Smooth muscle cell (in vitro differentiated cells): ENCODE measurements around the gene SPTLC1. TPM values are rescaled to one million over a fixed set of nuclear protein-coding genes. Genes with fewer than 3 reads are reported as not detected.

Experiments used
- DNase-seq: peaks from one replicate; lab custom pipeline; 2025; ENCODE audit not compliant: unreplicated experiment; lab: John Stamatoyannopoulos, UW
- H2AFZ ChIP-seq: fragments of 200-600 bp; sonication (generic); 2 replicates; pipeline ENCODE4 v1.6.0; 2016; ENCODE audit warnings: antibody characterized with exemption, low read depth, mild to moderate bottlenecking
- H3F3A ChIP-seq: fragments of 200-600 bp; sonication (generic); 2 replicates; pipeline ENCODE4 v1.6.0; 2017; ENCODE audit warnings: antibody characterized with exemption, low read depth
- H3K27ac ChIP-seq: fragments of 200-600 bp; sonication (generic); 2 replicates; pipeline ENCODE4 v1.5.1; 2016; ENCODE audit warnings: low read depth, mild to moderate bottlenecking
- H3K27me3 ChIP-seq: fragments of 200-600 bp; sonication (generic); 2 replicates; pipeline ENCODE4 v1.6.1; 2016; ENCODE audit warnings: low read depth, mild to moderate bottlenecking
- H3K36me3 ChIP-seq: fragments of 200-600 bp; sonication (generic); 2 replicates; pipeline ENCODE4 v1.5.1; 2016; ENCODE audit warnings: low read depth
- H3K4me1 ChIP-seq: fragments of 200-600 bp; sonication (generic); 2 replicates; pipeline ENCODE4 v1.5.1; 2016; ENCODE audit warnings: low read depth
- H3K4me2 ChIP-seq: fragments of 200-600 bp; sonication (generic); 2 replicates; pipeline ENCODE4 v1.6.0; 2016; ENCODE audit warnings: mild to moderate bottlenecking
- H3K4me3 ChIP-seq: fragments of 200-600 bp; sonication (generic); 2 replicates; pipeline ENCODE4 v1.5.1; 2016; ENCODE audit warnings: mild to moderate bottlenecking
- H3K79me2 ChIP-seq: fragments of 200-600 bp; sonication (generic); 2 replicates; pipeline ENCODE4 v1.6.0; 2016; ENCODE audit warnings: low read depth, mild to moderate bottlenecking
- H3K9ac ChIP-seq: fragments of 200-600 bp; sonication (generic); 2 replicates; pipeline ENCODE4 v1.6.0; 2016; ENCODE audit warnings: low read depth
- H3K9me3 ChIP-seq: fragments of 200-600 bp; sonication (generic); replicated peaks from 2 replicates; pipeline ENCODE4 v1.5.1; 2016; ENCODE audit warnings: low read depth
- H4K20me1 ChIP-seq: fragments of 200-600 bp; sonication (generic); 2 replicates; pipeline ENCODE4 v1.6.0; 2016; ENCODE audit warnings: low read depth
- WGBS: methylation state at CpG from one replicate; pipeline ENCODE4 v1.1.7; 2016; ENCODE audit warnings: low lambda C conversion rate; 5-methylcytosine and 5-hydroxymethylcytosine counted together
- polyA plus RNA-seq: library from polyadenylated mRNA; unstranded; fragments of >200 nt; fragmentation: Nextera tagmentation; extraction: Ambion mirVana; gene quantifications from 2 replicates; pipeline ENCODE4 v1.2.1, GENCODE V29; 2016
- total RNA-seq: library from RNA; depleted of rRNA; stranded (reverse); fragments of >200 nt; gene quantifications from 2 replicates; pipeline ENCODE4 v1.2.3, GENCODE V29; 2014
- TF ChIP-seq, protein P1 (sequence below): fragments of 200-600 bp; sonication (generic); IDR thresholded peaks from 2 replicates; pipeline ENCODE4 v1.5.1; 2017; ENCODE audit warnings: borderline replicate concordance, mild to moderate bottlenecking, antibody characterized with exemption; ENCODE audit not compliant: insufficient read depth, poor library complexity, severe bottlenecking

Gene SPTLC1
- total and polyA plus RNA-seq, 2 experiments from 2014 or later = 75.6 to 168 TPM

DNA sequence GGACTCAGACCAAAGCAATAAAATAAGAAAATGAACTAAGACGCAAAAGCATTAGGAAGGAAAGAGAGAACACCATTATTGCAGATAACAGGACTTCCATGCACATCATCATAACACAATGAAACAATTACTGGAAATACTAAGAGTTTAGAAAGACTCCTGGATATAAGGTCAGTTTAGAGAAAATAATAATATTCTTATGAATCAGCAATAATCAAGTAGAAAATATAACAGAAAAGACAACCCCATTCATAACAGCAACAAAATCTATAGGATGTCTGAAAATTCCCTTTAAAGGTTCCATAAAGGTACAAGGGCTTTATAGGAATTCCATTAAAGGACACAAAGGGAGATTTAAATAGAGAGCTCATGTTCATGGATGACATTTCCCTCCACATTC lies 73.0 kb downstream of the SPTLC1 start:
- no peak overlapping the region for H3K4me3 ChIP-seq
- no peak overlapping the region for H3K27ac ChIP-seq
- no peaks in the 10 kb centered on the region for H3F3A ChIP-seq
- no peaks in the 10 kb centered on the region for H4K20me1 ChIP-seq
- H3K4me1 ChIP-seq = no peaks in the 10 kb centered on the region
- no peaks in the 10 kb centered on the region for H3K79me2 ChIP-seq
- H3K36me3 ChIP-seq = peaks cover 51% of the 10 kb centered on the region
- no peaks in the 10 kb centered on the region for H3K27me3 ChIP-seq
- 100% methylated on average over 1 of the region's 1 CpG for WGBS
- H3K9me3 ChIP-seq = no peaks in the 10 kb centered on the region
- no peak overlapping the region for H3K4me2 ChIP-seq
- no peak overlapping the region for H3K9ac ChIP-seq
- no peak overlapping the region for H2AFZ ChIP-seq
- TF ChIP-seq, protein P1, sequence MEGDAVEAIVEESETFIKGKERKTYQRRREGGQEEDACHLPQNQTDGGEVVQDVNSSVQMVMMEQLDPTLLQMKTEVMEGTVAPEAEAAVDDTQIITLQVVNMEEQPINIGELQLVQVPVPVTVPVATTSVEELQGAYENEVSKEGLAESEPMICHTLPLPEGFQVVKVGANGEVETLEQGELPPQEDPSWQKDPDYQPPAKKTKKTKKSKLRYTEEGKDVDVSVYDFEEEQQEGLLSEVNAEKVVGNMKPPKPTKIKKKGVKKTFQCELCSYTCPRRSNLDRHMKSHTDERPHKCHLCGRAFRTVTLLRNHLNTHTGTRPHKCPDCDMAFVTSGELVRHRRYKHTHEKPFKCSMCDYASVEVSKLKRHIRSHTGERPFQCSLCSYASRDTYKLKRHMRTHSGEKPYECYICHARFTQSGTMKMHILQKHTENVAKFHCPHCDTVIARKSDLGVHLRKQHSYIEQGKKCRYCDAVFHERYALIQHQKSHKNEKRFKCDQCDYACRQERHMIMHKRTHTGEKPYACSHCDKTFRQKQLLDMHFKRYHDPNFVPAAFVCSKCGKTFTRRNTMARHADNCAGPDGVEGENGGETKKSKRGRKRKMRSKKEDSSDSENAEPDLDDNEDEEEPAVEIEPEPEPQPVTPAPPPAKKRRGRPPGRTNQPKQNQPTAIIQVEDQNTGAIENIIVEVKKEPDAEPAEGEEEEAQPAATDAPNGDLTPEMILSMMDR = no peak
- DNase-seq = no peak

GRCh38 chr9:92036756-92037155 lies 78.5 kb downstream of the SPTLC1 start:
- Histone ChIP-seq H2AFZ (no peak overlapping the region), H3K4me3 (no peak overlapping the region), H4K20me1 (no peaks in the 10 kb centered on the region), H3K79me2 (no peaks in the 10 kb centered on the region), H3F3A (no peaks in the 10 kb centered on the region), H3K27me3 (no peaks in the 10 kb centered on the region), H3K4me2 (peak overlapping the region; percentile 55), H3K4me1 (no peaks in the 10 kb centered on the region), H3K9me3 (no peaks in the 10 kb centered on the region), H3K36me3 (peaks cover 4% of the 10 kb centered on the region), H3K27ac (peak overlapping the region; percentile 75), H3K9ac (no peak overlapping the region)
- 74% methylated on average over 2 of the region's 2 CpGs for WGBS
- TF ChIP-seq, protein P1 = no peak
- no peak for DNase-seq

- TF ChIP-seq, protein P1 = no peak
- DNase-seq = no peak
- no peaks in the 10 kb centered on the region for H3K4me1 ChIP-seq
- no peaks in the 10 kb centered on the region for H3K27me3 ChIP-seq
- no peaks in the 10 kb centered on the region for H3K9me3 ChIP-seq
- peak overlapping the region; percentile 75 for H3K27ac ChIP-seq
- no peak overlapping the region for H3K9ac ChIP-seq
- H3K79me2 ChIP-seq = no peaks in the 10 kb centered on the region
- no peaks in the 10 kb centered on the region for H4K20me1 ChIP-seq
- no peak overlapping the region for H3K4me3 ChIP-seq
- H3F3A ChIP-seq = no peaks in the 10 kb centered on the region
- peak overlapping the region; percentile 55 for H3K4me2 ChIP-seq
- peaks cover under 1% of the 10 kb centered on the region for H3K36me3 ChIP-seq
- 76% methylated on average over 5 of the region's 5 CpGs for WGBS
- H2AFZ ChIP-seq = no peak overlapping the region
These were observed 78.8 kb downstream of the SPTLC1 start for GRCh38 chr9:92036411-92036746.

DNA sequence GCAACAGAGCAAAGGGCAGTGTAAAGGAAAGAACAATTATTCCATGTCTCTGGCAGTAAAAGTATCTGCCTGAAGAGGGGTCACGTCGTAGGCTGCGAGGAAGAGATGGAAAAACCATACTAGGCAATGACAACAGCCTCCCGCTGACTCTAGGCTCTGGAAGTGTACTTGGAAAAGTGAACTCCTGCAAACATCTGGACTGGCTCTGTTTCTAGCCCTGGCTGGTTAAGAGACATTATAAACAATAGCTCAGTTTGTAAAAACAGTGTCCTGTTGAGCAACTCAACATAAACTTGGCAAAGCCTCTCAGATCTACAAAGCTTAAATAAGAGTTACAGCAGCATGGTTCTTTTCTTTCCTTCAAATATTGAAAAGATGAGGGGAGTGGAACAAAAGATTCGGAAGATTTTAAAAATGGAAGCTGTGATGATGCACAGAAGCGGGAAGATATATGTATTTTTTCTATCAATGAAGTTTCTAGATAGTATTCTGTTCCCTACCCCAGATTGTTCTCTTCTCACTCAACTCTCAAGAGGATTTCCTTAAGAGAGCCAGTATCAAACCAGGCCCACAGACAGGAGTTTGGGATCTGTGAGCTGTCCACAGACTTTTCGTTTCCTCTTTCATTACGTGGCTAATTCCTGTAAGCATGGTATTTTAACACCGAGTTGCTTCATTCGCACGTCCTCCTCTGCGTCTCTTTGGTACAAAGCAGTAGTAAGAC lies 79.4 kb downstream of the SPTLC1 start:
- H3K4me2 ChIP-seq = peak overlapping the region; percentile 55
- TF ChIP-seq, protein P1 = no peak
- H3K9ac ChIP-seq = no peak overlapping the region
- no peaks in the 10 kb centered on the region for H3K36me3 ChIP-seq
- no peaks in the 10 kb centered on the region for H3K79me2 ChIP-seq
- H3K4me1 ChIP-seq = no peaks in the 10 kb centered on the region
- H3K4me3 ChIP-seq = no peak overlapping the region
- no peak for DNase-seq
- H2AFZ ChIP-seq = no peak overlapping the region
- H3K9me3 ChIP-seq = no peaks in the 10 kb centered on the region
- H3K27me3 ChIP-seq = no peaks in the 10 kb centered on the region
- peak overlapping the region; percentile 75 for H3K27ac ChIP-seq
- no peaks in the 10 kb centered on the region for H3F3A ChIP-seq
- H4K20me1 ChIP-seq = no peaks in the 10 kb centered on the region
- WGBS = 57% methylated on average over 12 of the region's 12 CpGs
